HG02642 (cell line): ENCODE measurements around the gene KANSL3.
A peak's percentile ranks its signal among the peaks of the same experiment; 100 is the strongest.
"Not testable (repeated sequence)": the region's sequence is repeated elsewhere in the genome, so short reads cannot be mapped to it uniquely, and the experiment has no call there.

Source experiments
- ATAC-seq: cut with Tn5 transposase; IDR thresholded peaks from one replicate; pipeline ENCODE4 v1.9.1; 2021; ENCODE audit warnings: mild to moderate bottlenecking; ENCODE audit not compliant: unreplicated experiment, poor library complexity

KANSL3 gene

GRCh38 chr2:96638144-96639121 is at the start of gene KANSL3:
TSS of gene KANSL3 (minus strand) at chr2:96638312. CDS start at chr2:96637135, 1,177 bp downstream.
- peak; percentile 78 for ATAC-seq

GRCh38 chr2:96687266-96687665 is 49.2 kb upstream of the KANSL3 start:
- no peak for ATAC-seq

GRCh38 chr2:96685577-96686459 is 47.7 kb upstream of the KANSL3 start:
- ATAC-seq: no peak

GRCh38 chr2:96684883-96685576 is 46.9 kb upstream of the KANSL3 start:
- ATAC-seq: no peak

DNA sequence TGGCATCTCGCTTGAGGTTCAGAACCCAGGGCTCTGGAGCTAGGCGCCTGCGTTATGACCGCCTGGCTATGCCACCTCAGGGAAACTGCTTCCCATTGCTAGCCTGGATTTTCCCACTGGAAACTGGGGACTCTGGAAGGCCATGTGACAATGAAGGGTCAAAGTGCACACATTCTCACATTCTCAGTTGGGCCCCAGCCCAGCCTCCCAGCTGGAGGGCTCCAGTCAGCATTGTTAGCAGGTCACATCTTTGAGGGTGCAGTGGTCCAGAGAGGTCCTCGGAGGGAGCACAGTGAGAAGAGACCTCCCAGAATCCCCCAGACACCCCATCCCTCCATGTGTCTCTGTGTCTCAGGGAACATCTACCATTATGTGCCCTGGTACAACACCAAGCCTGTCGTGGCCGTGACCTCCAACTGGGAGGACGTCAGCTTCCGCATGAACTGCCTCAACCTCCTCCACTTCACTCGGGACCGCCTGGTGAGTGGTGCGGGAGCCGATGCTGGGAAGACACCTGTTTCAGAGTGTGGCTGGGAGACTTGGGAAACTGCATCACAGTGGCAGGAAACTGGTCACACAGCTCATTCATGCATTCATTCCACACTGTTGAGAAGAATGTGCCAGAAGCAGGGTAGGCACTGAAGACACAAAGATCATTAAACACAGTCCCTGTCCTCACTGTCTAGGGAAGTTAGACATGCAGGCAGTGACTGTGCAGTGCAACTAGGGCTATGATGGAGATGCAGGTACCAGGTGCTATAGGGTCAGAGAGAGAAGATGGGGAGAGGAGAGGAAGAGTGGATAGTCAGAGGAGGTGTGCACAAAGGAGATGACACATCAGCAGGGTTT is 46.1 kb upstream of the KANSL3 start:
- no peak for ATAC-seq

DNA sequence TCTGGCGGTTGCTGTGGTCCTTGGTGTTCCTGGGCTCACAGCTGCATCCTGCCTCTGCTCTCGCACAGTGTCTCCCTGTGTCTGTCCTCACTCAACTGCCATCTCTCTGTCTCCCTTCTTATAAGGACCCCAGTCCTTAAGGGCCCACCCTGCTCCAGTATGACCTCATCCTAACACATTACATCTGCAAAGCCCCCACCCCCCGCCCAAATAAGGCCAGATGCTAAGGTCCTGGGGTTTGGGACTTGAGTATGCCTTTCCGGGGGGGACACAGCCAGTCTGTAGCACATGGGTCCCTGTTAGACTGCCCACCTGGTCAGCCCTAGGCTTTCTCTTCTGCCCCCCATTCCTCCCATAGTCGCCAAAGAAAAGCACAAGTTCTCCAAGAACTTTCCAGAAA is 45.2 kb upstream of the KANSL3 start:
- no peak for ATAC-seq

GRCh38 chr2:96681540-96681939 is 43.4 kb upstream of the KANSL3 start:
- no peak for ATAC-seq

DNA sequence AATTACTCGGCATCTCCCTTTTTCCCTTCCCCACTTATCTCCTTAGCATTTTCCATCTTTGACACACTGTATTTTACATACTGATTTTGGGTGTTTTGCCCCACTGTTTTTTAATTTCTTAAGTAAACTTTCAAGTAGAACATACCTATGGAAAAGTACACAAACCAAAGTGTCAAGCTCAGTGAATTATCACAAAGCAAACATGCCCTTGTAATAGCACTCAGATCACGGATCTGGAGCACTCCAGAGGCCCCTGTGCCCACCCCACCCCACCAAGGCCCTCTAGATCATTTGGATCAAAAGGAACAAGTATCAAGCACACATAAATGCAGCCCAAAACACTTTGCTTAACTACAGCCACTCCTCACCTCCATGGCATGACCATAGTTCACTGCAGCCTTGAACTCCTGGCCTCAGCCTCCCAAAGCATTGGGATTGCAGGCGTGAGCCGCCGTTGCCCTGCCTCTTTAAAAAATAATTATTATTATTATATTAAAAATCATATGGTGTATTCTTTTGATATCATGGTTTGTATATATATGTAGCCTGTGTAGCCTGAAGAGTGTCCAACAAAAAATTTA is 42.5 kb upstream of the KANSL3 start:
- ATAC-seq: no peak

GRCh38 chr2:96679848-96680247 is 41.7 kb upstream of the KANSL3 start:
- ATAC-seq: no peak

GRCh38 chr2:96669539-96670215 is 31.6 kb upstream of the KANSL3 start:
- ATAC-seq: no peak

GRCh38 chr2:96668771-96669170 is 30.7 kb upstream of the KANSL3 start:
- no peak for ATAC-seq

- not testable (repeated sequence) for ATAC-seq
Measured at GRCh38 chr2:96665717-96666116, 27.6 kb upstream of the KANSL3 start.

GRCh38 chr2:96665083-96665569 is 27.0 kb upstream of the KANSL3 start:
- no peak for ATAC-seq

GRCh38 chr2:96664366-96664925 is 26.3 kb upstream of the KANSL3 start:
- ATAC-seq: no peak

DNA sequence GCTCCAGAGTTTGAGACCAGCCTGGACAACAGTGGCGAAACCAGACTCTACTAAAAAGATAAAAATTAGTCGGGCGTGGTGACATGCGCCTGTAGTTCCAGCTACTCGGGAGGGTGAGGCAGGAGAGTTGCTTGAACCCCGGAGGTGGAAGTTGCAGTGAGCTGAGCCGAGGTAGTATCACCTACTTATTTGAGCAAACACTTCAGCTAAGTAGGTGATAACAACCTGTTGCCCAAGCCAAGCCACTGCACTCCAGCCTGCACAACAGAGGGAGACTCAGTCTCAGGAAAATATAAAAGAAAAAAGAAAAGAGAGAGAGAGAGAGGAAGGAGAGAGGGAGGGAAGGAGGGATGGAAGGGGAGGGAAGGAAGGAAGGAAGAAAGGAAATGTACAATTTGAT is 25.7 kb upstream of the KANSL3 start:
- no peak for ATAC-seq

- ATAC-seq: no peak
Measured at GRCh38 chr2:96663177-96663576, 25.1 kb upstream of the KANSL3 start.

- ATAC-seq: no peak
Measured at GRCh38 chr2:96662360-96662759, 24.2 kb upstream of the KANSL3 start.

- no peak for ATAC-seq
Measured at GRCh38 chr2:96661324-96661723, 23.2 kb upstream of the KANSL3 start.
